Kidney (tissue), 14 donors: Measurements from ENCODE around the gene GBA2. TPM values are rescaled to one million over a fixed set of nuclear protein-coding genes. Genes with fewer than 3 reads are reported as not detected.

Experiments
- DNase-seq, 5 donors: peaks; one replicate each; pipeline ENCODE4 v3.0.0-alpha.2; 2013 to 2020
- FAIRE-seq: peaks from 2 replicates; lab custom pipeline; 2012; peaks lifted over from hg19 to GRCh38; lab: Jason Lieb, UNC
- H3K27ac ChIP-seq, 2 donors: one replicate each; pipeline ENCODE4 v1.7.0; 2013; ENCODE audit warnings: low read depth in 2 of 2, low read length in 2 of 2, inconsistent platforms in 1 of 2
- H3K27me3 ChIP-seq: one replicate; pipeline ENCODE4 v1.7.1; 2013; ENCODE audit warnings: low read length, inconsistent platforms; ENCODE audit not compliant: control insufficient read depth, insufficient read depth
- H3K36me3 ChIP-seq, 3 donors: one replicate each; pipeline versions ENCODE4 v1.7.0 to v1.7.1; 2013; ENCODE audit warnings: low read length in 3 of 3, control low read depth in 1 of 3, inconsistent platforms in 1 of 3; ENCODE audit not compliant: insufficient read depth in 3 of 3, control insufficient read depth in 2 of 3
- H3K4me1 ChIP-seq, 3 donors: one replicate each; pipeline versions ENCODE4 v1.7.0 to v1.7.1; 2013; ENCODE audit warnings: low read length in 3 of 3, inconsistent platforms in 1 of 3, low read depth in 1 of 3; ENCODE audit not compliant: control insufficient read depth in 2 of 3, insufficient read depth in 2 of 3
- H3K4me3 ChIP-seq, 3 donors: one replicate each; pipeline versions ENCODE4 v1.7.0 to v1.8.1; 2013; ENCODE audit warnings: low read length in 3 of 3, control low read depth in 1 of 3, inconsistent platforms in 1 of 3
- H3K9ac ChIP-seq, 3 donors: one replicate each; pipeline versions ENCODE4 v1.7.0 to v1.7.1; 2013; ENCODE audit warnings: low read length in 3 of 3, control low read depth in 1 of 3, inconsistent platforms in 1 of 3
- H3K9me3 ChIP-seq, 3 donors: one replicate each; pipeline versions ENCODE4 v1.7.0 to v1.7.1; 2013; ENCODE audit warnings: low read length in 3 of 3, control low read depth in 1 of 3, inconsistent platforms in 1 of 3; ENCODE audit not compliant: control insufficient read depth in 2 of 3, insufficient read depth in 1 of 3
- intact Hi-C: fragments of 100-400 bp; cut with DNase I; formaldehyde crosslinking; loops from one replicate; pipeline ENCODE4 v1.11.1; 2022
- polyA plus RNA-seq: library from polyadenylated mRNA; stranded (reverse); fragments of 350-450 nt; fragmentation: Illumina TruSeq; extraction: RNeasy Lipid Tissue Mini Kit (QIAGEN cat#74804); gene quantifications from one replicate; pipeline ENCODE4 v1.2.3, GENCODE V29; 2014; ENCODE audit warnings: low read depth, low replicate concordance; ENCODE audit not compliant: insufficient read depth
- total RNA-seq: library from RNA; stranded (reverse); fragmentation: NEBNext Ultra II Directional; extraction: Animal tissue kit (Norgen Biotek cat#: 25700); gene quantifications from one replicate; pipeline ENCODE4 v1.2.1, GENCODE V29; 2021
- TF ChIP-seq, protein P1 (sequence below): IDR thresholded peaks from 3 replicates; pipeline ENCODE4 v1.5.1; 2012; ENCODE audit warnings: mild to moderate bottlenecking, moderate library complexity, borderline replicate concordance; ENCODE audit not compliant: insufficient read depth; ENCODE audit errors: extremely low read depth
- donor health status: control.
- donor health status: control.
- donor health status: control.
- donor health status: control.
- donor health status: control.
- donor health status: DM: yes; HTN: yes; CAD: no.
- donor health status: Normal renal cell carcinoma (clear cell type).

The GBA2 gene
- total and polyA plus RNA-seq, 2 donors from 2014 or later = 83.2 to 93.2 TPM

DNA sequence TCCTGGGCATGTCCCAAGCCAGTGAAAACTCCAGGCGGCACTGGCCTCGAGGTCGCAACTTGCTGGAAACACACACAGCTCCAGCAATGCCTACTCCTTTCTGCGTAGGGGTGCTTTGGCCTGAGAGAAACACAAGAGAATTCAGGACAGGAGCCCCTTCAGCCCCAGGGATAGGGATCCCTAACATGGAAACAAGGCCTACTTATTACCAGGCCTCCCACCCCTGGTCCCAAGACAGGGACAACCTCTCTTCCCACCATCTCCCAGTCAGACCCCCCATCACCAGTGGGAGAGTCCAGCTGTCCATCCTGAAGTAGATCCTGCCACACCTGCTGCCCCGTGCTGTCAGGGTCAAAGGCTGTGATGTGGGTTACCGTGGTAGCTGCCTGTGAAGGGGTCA is 8.8 kb downstream of the GBA2 start:
- peaks cover 23 to 92% (median 76%) of the 10 kb centered on the region in 3 donors for H3K36me3 ChIP-seq
- DNase-seq = no peak
- TF ChIP-seq, protein P1, sequence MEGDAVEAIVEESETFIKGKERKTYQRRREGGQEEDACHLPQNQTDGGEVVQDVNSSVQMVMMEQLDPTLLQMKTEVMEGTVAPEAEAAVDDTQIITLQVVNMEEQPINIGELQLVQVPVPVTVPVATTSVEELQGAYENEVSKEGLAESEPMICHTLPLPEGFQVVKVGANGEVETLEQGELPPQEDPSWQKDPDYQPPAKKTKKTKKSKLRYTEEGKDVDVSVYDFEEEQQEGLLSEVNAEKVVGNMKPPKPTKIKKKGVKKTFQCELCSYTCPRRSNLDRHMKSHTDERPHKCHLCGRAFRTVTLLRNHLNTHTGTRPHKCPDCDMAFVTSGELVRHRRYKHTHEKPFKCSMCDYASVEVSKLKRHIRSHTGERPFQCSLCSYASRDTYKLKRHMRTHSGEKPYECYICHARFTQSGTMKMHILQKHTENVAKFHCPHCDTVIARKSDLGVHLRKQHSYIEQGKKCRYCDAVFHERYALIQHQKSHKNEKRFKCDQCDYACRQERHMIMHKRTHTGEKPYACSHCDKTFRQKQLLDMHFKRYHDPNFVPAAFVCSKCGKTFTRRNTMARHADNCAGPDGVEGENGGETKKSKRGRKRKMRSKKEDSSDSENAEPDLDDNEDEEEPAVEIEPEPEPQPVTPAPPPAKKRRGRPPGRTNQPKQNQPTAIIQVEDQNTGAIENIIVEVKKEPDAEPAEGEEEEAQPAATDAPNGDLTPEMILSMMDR = no peak
- H3K4me1 ChIP-seq = peaks cover 0 to 5% (median 2%) of the 10 kb centered on the region in 3 donors
- no peak overlapping the region for H3K4me3 ChIP-seq
- H3K9me3 ChIP-seq = no peaks in the 10 kb centered on the region
- FAIRE-seq = no peak
- intact Hi-C loops = no loop called here
- H3K27ac ChIP-seq = no peak overlapping the region
- H3K9ac ChIP-seq = no peak overlapping the region
- H3K27me3 ChIP-seq = no peaks in the 10 kb centered on the region

DNA sequence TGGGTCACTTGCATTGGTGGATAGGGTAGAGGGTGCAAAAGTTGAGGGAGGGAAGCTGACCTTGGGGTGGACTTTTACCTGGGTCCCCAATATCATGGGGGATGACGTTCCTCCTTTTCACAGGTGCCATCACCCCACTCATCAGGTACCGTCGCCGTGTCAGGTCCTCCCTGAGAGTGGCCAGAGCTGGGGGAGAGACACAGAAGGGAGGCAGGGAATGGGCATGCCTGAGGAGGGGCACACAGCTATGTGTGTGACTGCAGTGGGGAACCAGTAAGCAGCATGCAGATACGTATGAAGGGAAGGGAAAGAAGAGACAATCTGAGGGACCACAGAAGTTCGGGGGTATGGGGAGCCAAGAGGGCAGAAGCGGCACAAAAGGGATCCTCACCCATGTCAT is 10.1 kb downstream of the GBA2 start:
- Histone ChIP-seq H3K36me3 (peaks cover 21 to 94% (median 70%) of the 10 kb centered on the region in 3 donors), H3K27ac (no peak overlapping the region), H3K4me3 (no peak overlapping the region), H3K9me3 (no peaks in the 10 kb centered on the region), H3K27me3 (no peaks in the 10 kb centered on the region), H3K4me1 (peaks cover 0 to 2% (median under 1%) of the 10 kb centered on the region in 3 donors), H3K9ac (no peak overlapping the region)
- FAIRE-seq (no peak), DNase-seq (no peak)
- TF ChIP-seq, protein P1 = no peak
- intact Hi-C loops = no loop called here

DNA sequence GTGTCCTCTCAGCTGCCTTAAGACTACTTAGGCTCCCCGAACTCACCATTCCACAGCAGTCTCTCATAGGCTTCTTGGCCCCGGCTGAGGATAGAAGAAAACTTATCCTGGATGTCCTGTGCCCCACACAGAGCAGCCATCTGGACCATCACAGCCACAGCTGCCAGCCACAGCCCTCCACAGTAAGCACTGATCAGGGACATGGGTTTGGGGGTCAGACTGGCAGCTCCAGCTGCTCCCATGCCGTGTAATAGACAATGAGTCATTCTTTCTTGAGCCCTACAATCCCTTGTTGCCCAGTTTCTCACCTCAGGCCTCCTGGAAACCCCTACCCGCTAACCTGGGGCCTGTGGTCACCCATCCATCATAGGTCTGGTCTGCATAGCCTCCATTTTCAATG is 10.8 kb downstream of the GBA2 start:
- TF ChIP-seq, protein P1 = no peak
- H3K9me3 ChIP-seq = no peaks in the 10 kb centered on the region
- DNase-seq (no peak), FAIRE-seq (no peak)
- H3K27ac ChIP-seq = no peak overlapping the region
- intact Hi-C loops = no loop called here
- no peaks in the 10 kb centered on the region for H3K27me3 ChIP-seq
- H3K4me1 ChIP-seq = peaks cover 5 to 8% (median 8%) of the 10 kb centered on the region in 3 donors
- peaks cover 20 to 87% (median 63%) of the 10 kb centered on the region in 3 donors for H3K36me3 ChIP-seq
- H3K4me3 ChIP-seq = no peak overlapping the region
- H3K9ac ChIP-seq = no peak overlapping the region

DNA sequence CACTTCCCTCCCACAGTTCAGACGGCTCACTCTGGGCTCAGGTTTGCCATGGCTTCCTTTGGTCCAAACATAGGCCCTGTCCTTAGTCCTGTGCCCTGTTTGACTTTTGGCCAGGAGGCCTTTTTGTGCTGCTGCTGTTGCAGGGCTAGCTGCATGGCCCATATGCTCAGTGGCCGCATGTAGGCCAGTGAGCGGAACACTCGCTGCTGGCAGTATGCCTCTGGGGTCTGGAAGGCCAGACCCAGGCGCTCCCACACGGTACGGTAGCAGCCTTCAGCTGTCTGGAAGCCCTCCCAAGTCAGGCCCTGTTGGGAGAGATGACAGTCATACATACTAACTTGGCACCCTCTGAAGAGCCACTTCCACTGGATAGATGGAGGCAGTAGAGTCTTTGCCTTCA is 11.9 kb downstream of the GBA2 start:
- Histone ChIP-seq H3K36me3 (peaks cover 18 to 76% (median 58%) of the 10 kb centered on the region in 3 donors), H3K9ac (no peak overlapping the region), H3K9me3 (no peaks in the 10 kb centered on the region), H3K27me3 (no peaks in the 10 kb centered on the region), H3K4me3 (no peak overlapping the region), H3K4me1 (peaks cover 5 to 13% (median 12%) of the 10 kb centered on the region in 3 donors), H3K27ac (no peak overlapping the region)
- intact Hi-C loops = no loop called here
- no peak for DNase-seq
- FAIRE-seq = no peak
- TF ChIP-seq, protein P1 = no peak
